Caco-2 (cell line): ENCODE data around the gene FER. TPM values are rescaled to one million over a fixed set of nuclear protein-coding genes. Genes with fewer than 3 reads are reported as not detected.

ENCODE experiments used
- BruUV-seq: library from RNA; stranded (reverse); fragments of 400-500 nt; replicated peaks from 2 replicates; lab custom pipeline; 2021; lab: Mats Ljungman, UMichigan
- CTCF ChIA-PET: fragments of 300-600 bp; sonication (Branson Sonifier 250); formaldehyde crosslinking; loops from one replicate; lab custom pipeline; 2022; ENCODE audit warnings: antibody characterized with exemption; lab: Charles Lee
- POLR2A ChIA-PET: fragments of 300-600 bp; sonication (Branson Sonifier 250); formaldehyde crosslinking; loops from one replicate; lab custom pipeline; 2022; ENCODE audit warnings: antibody characterized with exemption; lab: Charles Lee
- DNase-seq, 2 experiments: peaks; one replicate each; pipeline versions ENCODE4 v3.0.0 to v3.0.0-alpha.2; 2020 to 2022
- H3K27me3 ChIP-seq: replicated peaks from 2 replicates; pipeline ENCODE4 v1.6.0; 2011; ENCODE audit warnings: low read length; ENCODE audit not compliant: control insufficient read depth, insufficient read depth
- H3K36me3 ChIP-seq: 2 replicates; pipeline ENCODE4 v1.5.1; 2011; ENCODE audit warnings: low read length; ENCODE audit not compliant: control insufficient read depth, insufficient read depth
- H3K4me1 ChIP-seq: fragments of 250-450 bp; sonication (Bioruptor Pico); 2 replicates; pipeline ENCODE4 v1.5.1; 2020; ENCODE audit warnings: mild to moderate bottlenecking
- H3K4me3 ChIP-seq: 2 replicates; pipeline ENCODE4 v1.5.1; 2011; ENCODE audit warnings: low read depth, mild to moderate bottlenecking, control low read depth, low read length
- H3K9me3 ChIP-seq: fragments of 250-450 bp; sonication (Bioruptor Pico); 2 replicates; pipeline ENCODE4 v1.5.1; 2020; ENCODE audit warnings: mild to moderate bottlenecking, moderate library complexity
- H3K27ac Mint-ChIP-seq: one replicate; pipeline ENCODE4 v1.8.0; 2022; ENCODE audit warnings: mixed read lengths; ENCODE audit not compliant: unreplicated experiment
- H3K27me3 Mint-ChIP-seq: one replicate; pipeline ENCODE4 v1.8.0; 2022; ENCODE audit warnings: mixed read lengths; ENCODE audit not compliant: insufficient read depth, unreplicated experiment
- H3K36me3 Mint-ChIP-seq: one replicate; pipeline ENCODE4 v1.8.0; 2022; ENCODE audit warnings: mild to moderate bottlenecking, mixed read lengths; ENCODE audit not compliant: insufficient read depth, unreplicated experiment
- H3K4me1 Mint-ChIP-seq: one replicate; pipeline ENCODE4 v1.8.0; 2022; ENCODE audit warnings: low read depth, mixed read lengths; ENCODE audit not compliant: unreplicated experiment
- H3K4me3 Mint-ChIP-seq: one replicate; pipeline ENCODE4 v1.8.0; 2022; ENCODE audit warnings: mild to moderate bottlenecking, moderate library complexity, mixed read lengths; ENCODE audit not compliant: unreplicated experiment
- H3K9me3 Mint-ChIP-seq: one replicate; pipeline ENCODE4 v1.8.0; 2022; ENCODE audit warnings: mixed read lengths; ENCODE audit not compliant: unreplicated experiment
- CTCF ChIP-seq, 2 experiments: fragments of 200-600 bp in 1 of 2; IDR thresholded peaks; 1 replicate in 1 of 2; 2 replicates in 1 of 2; pipeline versions ENCODE4 v1.5.1 to v1.8.0; 2011 to 2022; ENCODE audit warnings: antibody characterized with exemption in 1 of 2, control low read depth in 1 of 2, inconsistent platforms in 1 of 2, low read depth in 1 of 2, low read length in 1 of 2, mild to moderate bottlenecking in 1 of 2, moderate library complexity in 1 of 2; ENCODE audit not compliant: insufficient read depth in 1 of 2, severe bottlenecking in 1 of 2, unreplicated experiment in 1 of 2
- intact Hi-C: fragments of 100-400 bp; cut with micrococcal nuclease; formaldehyde crosslinking; loops from one replicate; pipeline ENCODE4 v1.10.0; 2022; ENCODE audit not compliant: unreplicated experiment
- total RNA-seq: library from RNA; stranded (reverse); gene quantifications from 2 replicates; pipeline ENCODE4 v1.2.3, GENCODE V29; 2022

Gene FER
- total RNA-seq, 1 experiment from 2014 or later: 43.1 TPM

DNA sequence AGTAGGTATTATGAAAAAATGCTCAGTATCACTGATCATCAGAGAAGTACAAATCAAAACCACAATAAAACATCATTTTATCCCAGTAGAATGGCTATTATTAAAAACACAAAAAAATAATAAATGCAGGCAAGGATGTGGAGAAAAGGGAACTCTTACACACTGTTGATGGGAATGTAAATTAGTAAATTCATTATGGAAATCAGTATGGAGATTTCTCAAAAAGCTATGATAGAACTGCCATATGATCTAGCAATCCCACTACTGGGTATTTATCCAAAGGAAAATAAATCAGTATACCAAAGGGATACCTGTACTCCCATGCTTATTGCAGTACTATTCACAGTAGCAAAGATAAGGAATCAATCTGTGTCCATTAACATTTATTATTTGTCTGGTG is 209.6 kb downstream of the FER start:
- intact Hi-C loops: no loop called here
- DNase-seq: no peak
- BruUV-seq: no TSS peak
- no peaks in the 10 kb centered on the region for H3K27me3 Mint-ChIP-seq
- no peak for TF ChIP-seq CTCF (IDR thresholded peaks at IDR 0.05; ENCODE audit: insufficient read depth in 1 of 2, low read depth in 1 of 2, low read length in 1 of 2, severe bottlenecking in 1 of 2, unreplicated experiment in 1 of 2)
- no peaks in the 10 kb centered on the region for H3K9me3 Mint-ChIP-seq
- CTCF ChIA-PET: no interaction called here
- no peak overlapping the region for H3K27ac Mint-ChIP-seq
- no peak overlapping the region for H3K4me3 ChIP-seq
- no peaks in the 10 kb centered on the region for H3K4me1 ChIP-seq
- H3K36me3 Mint-ChIP-seq: no peaks in the 10 kb centered on the region
- H3K36me3 ChIP-seq: no peaks in the 10 kb centered on the region
- no peaks in the 10 kb centered on the region for H3K27me3 ChIP-seq
- POLR2A ChIA-PET: no interaction called here
- H3K4me3 Mint-ChIP-seq: no peak overlapping the region
- peaks cover 6% of the 10 kb centered on the region for H3K4me1 Mint-ChIP-seq
- no peaks in the 10 kb centered on the region for H3K9me3 ChIP-seq

DNA sequence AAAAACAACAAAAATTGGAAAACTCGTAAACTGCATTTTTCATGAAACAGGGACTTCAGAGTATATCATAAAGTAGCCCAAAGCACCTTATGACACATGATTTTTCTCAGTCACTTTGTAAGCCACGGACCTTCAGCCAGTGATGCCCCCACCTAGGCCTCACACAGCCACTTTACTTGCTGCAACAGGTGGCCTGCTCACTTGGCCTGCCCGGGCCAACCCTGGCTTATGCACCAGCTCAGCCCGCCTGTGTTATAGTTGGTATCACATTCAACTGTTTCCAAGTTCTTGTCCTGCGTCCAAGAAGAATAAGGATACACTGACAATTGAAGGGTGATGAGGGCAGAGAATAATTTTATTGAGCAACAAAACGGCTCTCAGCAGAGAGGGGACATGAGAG is 219.2 kb downstream of the FER start:
- no peak overlapping the region for H3K4me3 ChIP-seq

DNA sequence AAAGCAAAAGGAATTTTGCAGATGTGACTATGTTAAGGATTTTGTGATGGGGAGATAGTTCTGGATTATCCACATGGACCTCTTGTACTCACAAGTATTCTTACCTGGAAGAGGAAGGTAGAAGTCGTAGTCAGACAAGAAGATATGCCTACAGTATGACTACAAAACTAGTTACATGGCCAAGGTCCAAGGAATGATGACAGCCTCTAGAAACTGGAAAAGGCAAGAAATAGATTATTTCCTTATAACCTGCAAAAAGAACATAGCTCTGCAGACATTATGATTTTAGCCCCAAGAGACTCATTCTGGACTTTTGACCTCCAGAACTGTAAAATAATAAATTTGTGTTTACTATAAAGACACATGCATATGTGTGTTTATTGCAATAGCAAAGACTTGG is 226.9 kb downstream of the FER start:
- Mint-ChIP-seq H3K4me1 (no peaks in the 10 kb centered on the region), H3K4me3 (no peak overlapping the region), H3K27ac (no peak overlapping the region), H3K27me3 (no peaks in the 10 kb centered on the region), H3K36me3 (peaks cover 5% of the 10 kb centered on the region), H3K9me3 (no peaks in the 10 kb centered on the region)
- Histone ChIP-seq H3K36me3 (no peaks in the 10 kb centered on the region), H3K9me3 (no peaks in the 10 kb centered on the region), H3K4me3 (no peak overlapping the region), H3K27me3 (no peaks in the 10 kb centered on the region), H3K4me1 (no peaks in the 10 kb centered on the region)
- BruUV-seq: no TSS peak
- DNase-seq: no peak
- POLR2A ChIA-PET: no interaction called here
- CTCF ChIA-PET: no interaction called here
- no peak for TF ChIP-seq CTCF (IDR thresholded peaks at IDR 0.05; ENCODE audit: insufficient read depth in 1 of 2, low read depth in 1 of 2, low read length in 1 of 2, severe bottlenecking in 1 of 2, unreplicated experiment in 1 of 2)
- intact Hi-C loops: no loop called here

More for the DNA sequence above, 219.2 kb downstream of the FER start:
- intact Hi-C loops: no loop called here
- Mint-ChIP-seq H3K36me3 (peaks cover 21% of the 10 kb centered on the region), H3K27ac (no peak overlapping the region), H3K4me3 (no peak overlapping the region), H3K9me3 (no peaks in the 10 kb centered on the region), H3K4me1 (peaks cover 3% of the 10 kb centered on the region), H3K27me3 (no peaks in the 10 kb centered on the region)
- POLR2A ChIA-PET: no interaction called here
- no peaks in the 10 kb centered on the region for H3K4me1 ChIP-seq
- CTCF ChIA-PET: no interaction called here
- H3K36me3 ChIP-seq: no peaks in the 10 kb centered on the region
- no peak for TF ChIP-seq CTCF (IDR thresholded peaks at IDR 0.05; ENCODE audit: insufficient read depth in 1 of 2, low read depth in 1 of 2, low read length in 1 of 2, severe bottlenecking in 1 of 2, unreplicated experiment in 1 of 2)
- H3K9me3 ChIP-seq: peaks cover 4% of the 10 kb centered on the region; the same call in 1 of the 2 replicates
- DNase-seq: no peak
- no peaks in the 10 kb centered on the region for H3K27me3 ChIP-seq
- no TSS peak for BruUV-seq
